Rectal smooth muscle tissue (tissue), 1 donor: ENCODE measurements around the gene FBXW8.

ENCODE experiments used
- H3K27ac ChIP-seq: one replicate; pipeline ENCODE4 v1.7.0; 2013; ENCODE audit warnings: low read depth, low read length, inconsistent platforms
- H3K27me3 ChIP-seq: one replicate; pipeline ENCODE4 v1.7.0; 2013; ENCODE audit warnings: low read length; ENCODE audit not compliant: control insufficient read depth, insufficient read depth
- H3K36me3 ChIP-seq: one replicate; pipeline ENCODE4 v1.7.0; 2013; ENCODE audit warnings: low read length; ENCODE audit not compliant: control insufficient read depth, insufficient read depth
- H3K4me1 ChIP-seq: one replicate; pipeline ENCODE4 v1.7.0; 2013; ENCODE audit warnings: low read length; ENCODE audit not compliant: control insufficient read depth, insufficient read depth
- H3K4me3 ChIP-seq: one replicate; pipeline ENCODE4 v1.7.0; 2013; ENCODE audit warnings: low read length
- H3K9ac ChIP-seq: one replicate; pipeline ENCODE4 v1.7.0; 2013; ENCODE audit warnings: low read length

Gene FBXW8

DNA sequence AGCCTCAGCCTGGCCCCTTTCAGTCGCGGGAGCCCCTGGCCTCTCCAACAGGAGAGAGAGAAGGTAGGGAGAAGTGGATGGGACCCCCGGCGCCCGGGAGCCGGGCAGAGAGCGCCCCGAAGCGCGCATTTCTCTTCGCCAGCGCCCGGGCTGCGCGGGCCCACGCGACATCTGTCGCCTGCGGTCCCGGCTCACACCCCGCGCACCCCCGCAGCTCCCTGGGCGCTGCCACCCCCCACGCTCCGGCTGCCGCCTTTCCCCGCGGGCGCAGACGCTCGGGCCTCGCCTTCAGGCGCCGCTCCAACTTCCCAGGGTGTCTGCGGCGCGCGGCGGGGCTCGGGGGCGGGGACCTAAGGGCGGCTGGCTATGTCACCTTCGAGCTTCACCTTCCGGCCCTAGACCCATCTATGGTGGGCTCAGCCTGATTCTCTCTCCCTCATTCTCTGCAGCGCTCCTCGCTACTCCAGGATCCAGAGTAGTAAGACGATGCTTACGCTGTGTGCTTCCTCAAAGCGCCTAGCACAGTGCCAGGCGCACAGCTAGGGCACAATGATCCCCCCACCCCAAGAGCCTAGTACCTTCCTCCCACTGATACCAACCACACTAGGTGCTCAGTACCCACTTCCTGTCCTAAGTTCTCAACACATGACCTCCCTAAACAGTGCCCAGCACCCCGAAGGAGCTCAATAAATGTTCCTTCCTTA lies 31.1 kb upstream of the FBXW8 start:
- H3K4me1 ChIP-seq, result peaks cover 6% of the 10 kb centered on the region
- H3K27ac ChIP-seq, result no peak overlapping the region
- peak overlapping the region; percentile 49 for H3K4me3 ChIP-seq
- H3K36me3 ChIP-seq, result no peaks in the 10 kb centered on the region
- H3K9ac ChIP-seq, result no peak overlapping the region
- H3K27me3 ChIP-seq, result peaks cover 28% of the 10 kb centered on the region

DNA sequence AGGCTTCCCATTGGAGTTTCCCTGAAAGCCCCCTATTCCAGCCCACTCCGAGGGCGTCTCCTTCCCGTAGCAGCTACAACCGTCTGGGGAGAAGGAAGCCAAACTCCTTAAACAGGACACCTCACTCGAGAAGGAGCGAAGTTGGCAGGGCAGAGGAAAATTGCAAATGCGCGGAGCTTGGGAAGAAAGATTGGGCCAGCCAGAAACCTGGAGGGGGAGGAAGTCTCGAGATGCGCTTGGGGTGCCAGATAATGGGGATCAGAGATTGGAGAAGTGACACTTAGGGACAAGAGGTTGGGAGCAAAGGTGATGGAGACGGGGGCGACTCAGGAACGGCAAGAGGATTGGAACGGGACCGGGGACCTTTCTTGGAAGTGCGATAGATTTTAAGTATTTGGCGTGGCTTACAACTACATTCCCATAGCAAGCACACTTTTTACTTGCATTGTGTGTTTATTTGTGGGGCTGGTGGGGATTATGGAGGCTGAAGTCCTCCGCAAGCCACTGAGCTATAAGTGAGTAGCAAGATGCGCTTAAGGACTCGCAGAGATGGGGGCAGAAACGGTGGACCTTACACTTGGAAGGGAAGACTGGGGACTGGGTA lies 30.4 kb upstream of the FBXW8 start:
- Histone ChIP-seq H3K9ac (no peak overlapping the region), H3K27ac (no peak overlapping the region), H3K36me3 (no peaks in the 10 kb centered on the region), H3K4me3 (peak overlapping the region; percentile 44), H3K4me1 (peaks cover 6% of the 10 kb centered on the region), H3K27me3 (peaks cover 28% of the 10 kb centered on the region)

DNA sequence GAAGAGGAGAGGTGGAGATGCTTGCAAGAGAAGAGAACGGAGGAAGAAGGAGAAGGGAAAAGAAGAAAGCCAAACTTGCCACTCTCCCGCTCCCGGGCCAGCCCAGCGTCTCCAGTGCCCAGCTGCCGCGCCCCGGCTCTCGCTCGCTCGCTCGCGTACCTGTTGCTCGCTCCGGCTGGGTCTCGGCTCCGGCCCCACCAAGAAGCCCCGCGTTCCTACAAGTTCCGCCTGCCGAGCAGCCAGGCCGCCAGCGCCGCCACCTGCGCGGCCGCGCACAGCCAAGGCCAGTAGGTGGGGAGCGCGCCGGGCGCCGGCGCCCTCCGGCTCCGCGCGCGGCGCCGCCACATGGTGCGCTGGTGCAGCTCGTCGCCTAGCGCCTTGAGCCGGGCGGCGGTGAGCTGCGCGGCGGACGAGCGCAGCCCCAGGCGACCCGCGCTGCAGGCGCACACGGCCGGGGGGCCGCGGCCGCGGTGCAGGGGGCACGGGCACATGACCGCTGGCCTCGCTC lies 29.9 kb upstream of the FBXW8 start:
- Histone ChIP-seq H3K9ac (no peak overlapping the region), H3K36me3 (no peaks in the 10 kb centered on the region), H3K27me3 (peaks cover 28% of the 10 kb centered on the region), H3K4me3 (peak overlapping the region; percentile 44), H3K27ac (no peak overlapping the region), H3K4me1 (peaks cover 6% of the 10 kb centered on the region)

DNA sequence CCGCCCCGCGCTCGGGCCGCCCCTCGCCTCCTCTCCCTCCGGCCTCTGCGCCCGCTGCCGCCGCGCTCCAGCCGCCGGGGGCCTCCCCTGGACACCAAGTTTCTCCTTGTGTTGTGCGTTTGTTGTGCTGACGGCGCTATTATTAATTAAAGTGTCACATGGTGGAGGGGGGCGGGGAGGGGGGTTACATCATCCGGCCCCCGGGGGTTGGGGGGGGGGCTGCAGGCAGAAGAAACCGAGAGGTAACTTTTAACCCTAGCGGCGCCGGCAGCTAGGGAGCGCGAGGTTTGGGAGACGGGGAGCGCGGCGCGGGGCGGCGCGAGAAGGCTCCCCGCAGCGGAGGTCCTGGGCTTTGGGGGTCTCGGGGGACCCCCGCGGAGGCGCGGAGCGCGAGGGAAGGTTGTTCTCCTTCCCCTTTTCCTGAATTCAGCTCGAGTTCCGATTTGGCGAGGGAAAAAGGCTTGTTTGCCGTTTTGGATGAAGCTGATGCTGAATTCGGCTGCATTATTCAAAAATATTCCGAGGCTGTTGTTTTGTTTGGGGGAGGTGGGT lies 29.3 kb upstream of the FBXW8 start, which contains the start of gene HRK:
TSS of gene HRK (minus strand) at position 117 of the 552 bp plus-strand sequence. CDS start 134 bp downstream, outside the sequence.
- Histone ChIP-seq H3K36me3 (no peaks in the 10 kb centered on the region), H3K4me3 (peak within 1 kb of the TSS; percentile 44), H3K27me3 (peaks cover 25% of the 10 kb centered on the region), H3K4me1 (peaks cover 6% of the 10 kb centered on the region), H3K9ac (no peak within 1 kb of the TSS), H3K27ac (no peak within 1 kb of the TSS)

DNA sequence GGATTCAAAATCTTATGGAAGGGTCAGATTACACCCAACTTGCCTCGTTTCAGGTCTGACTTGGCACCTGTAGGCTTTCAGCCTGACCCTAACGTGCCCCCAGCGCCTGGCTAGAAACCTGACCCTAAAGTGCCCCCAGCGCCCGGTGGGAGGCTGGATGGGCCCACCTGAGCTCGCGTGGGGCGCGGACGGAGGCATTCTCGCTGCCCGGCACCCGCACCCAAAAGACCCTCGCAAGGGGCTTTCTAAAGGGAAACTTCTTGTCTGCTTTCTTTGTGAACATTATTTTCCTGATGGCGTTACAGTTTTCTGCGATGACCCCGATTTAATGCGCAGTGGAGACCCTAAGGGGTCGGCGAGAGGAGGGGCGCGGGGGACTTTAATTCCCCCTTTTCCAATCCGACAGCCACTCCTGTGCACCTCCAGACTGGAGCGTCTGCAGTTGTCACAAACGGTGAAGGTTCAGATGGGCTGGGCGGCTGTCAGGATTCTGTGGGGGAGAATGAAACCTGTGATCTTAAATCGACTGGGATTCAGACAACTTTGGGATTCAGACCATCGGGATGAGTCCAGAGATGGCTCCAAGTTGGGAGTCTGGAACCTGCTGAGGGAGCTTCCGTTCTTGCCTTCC lies 28.8 kb upstream of the FBXW8 start:
- Histone ChIP-seq H3K4me1 (peaks cover 6% of the 10 kb centered on the region), H3K36me3 (no peaks in the 10 kb centered on the region), H3K9ac (no peak overlapping the region), H3K27ac (no peak overlapping the region), H3K27me3 (peaks cover 25% of the 10 kb centered on the region), H3K4me3 (peak overlapping the region; percentile 33)

DNA sequence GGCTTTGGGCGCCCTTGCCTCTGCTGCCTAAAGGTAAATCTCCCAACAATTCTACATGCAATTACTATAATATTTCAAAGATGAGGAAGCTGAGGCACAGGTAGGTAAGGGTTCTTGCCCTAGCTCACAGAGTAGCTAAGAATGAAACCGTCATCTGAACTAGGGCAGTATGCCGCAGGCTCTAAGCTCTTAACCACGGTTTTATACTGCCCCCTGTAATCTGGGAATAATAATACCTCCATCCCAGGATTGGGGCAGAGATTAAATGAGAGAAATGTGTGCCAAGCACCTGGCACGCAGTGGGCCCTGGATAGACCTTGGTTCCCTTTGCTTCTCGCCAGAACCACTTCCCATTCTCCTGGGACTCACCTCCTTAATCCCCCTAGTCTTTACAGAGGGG lies 28.0 kb upstream of the FBXW8 start:
- Histone ChIP-seq H3K9ac (no peak overlapping the region), H3K27ac (no peak overlapping the region), H3K27me3 (peaks cover 25% of the 10 kb centered on the region), H3K36me3 (no peaks in the 10 kb centered on the region), H3K4me3 (no peak overlapping the region), H3K4me1 (peaks cover 6% of the 10 kb centered on the region)

DNA sequence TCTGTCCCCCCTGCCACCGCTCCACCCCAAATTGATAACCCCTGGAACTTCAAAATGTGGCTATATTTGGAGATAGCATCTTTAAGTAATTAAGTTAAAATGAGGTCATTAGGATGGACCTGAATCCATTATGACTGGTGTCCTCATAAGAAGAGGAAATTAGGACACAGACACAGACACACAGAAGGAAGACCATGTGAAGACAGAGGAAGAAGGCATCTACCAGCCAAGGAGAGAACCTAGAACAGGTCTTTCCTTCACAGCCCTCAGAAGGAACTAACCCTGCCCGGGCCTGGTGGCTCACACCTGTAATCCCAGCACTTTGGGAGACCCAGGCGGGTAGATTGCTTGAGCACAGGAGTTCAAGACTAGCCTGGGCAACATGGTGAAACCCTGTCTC lies 25.9 kb upstream of the FBXW8 start:
- H3K4me1 ChIP-seq, result peaks cover 6% of the 10 kb centered on the region
- H3K27me3 ChIP-seq, result peaks cover 20% of the 10 kb centered on the region
- H3K4me3 ChIP-seq, result no peak overlapping the region
- no peaks in the 10 kb centered on the region for H3K36me3 ChIP-seq
- H3K9ac ChIP-seq, result no peak overlapping the region
- H3K27ac ChIP-seq, result no peak overlapping the region

DNA sequence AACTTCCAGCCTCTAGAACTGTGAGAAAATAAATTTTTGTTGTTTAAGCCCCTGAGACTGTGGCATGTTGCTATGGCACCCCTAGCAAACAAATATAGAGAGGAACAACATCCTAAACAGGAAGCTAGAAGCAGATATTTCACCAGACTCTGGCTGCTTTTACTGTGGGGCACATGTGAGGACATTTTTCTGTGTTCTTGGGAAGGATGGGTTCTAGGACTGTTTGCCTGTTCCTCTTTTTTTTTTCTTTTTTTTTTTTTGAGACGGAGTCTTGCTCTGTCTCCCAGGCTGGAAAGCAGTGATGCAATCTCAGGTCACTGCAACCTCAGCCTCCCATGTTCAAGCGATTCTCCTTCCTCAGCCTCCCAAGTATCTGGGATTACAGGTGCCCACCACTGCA lies 25.3 kb upstream of the FBXW8 start:
- peaks cover 16% of the 10 kb centered on the region for H3K27me3 ChIP-seq
- H3K27ac ChIP-seq, result no peak overlapping the region

DNA sequence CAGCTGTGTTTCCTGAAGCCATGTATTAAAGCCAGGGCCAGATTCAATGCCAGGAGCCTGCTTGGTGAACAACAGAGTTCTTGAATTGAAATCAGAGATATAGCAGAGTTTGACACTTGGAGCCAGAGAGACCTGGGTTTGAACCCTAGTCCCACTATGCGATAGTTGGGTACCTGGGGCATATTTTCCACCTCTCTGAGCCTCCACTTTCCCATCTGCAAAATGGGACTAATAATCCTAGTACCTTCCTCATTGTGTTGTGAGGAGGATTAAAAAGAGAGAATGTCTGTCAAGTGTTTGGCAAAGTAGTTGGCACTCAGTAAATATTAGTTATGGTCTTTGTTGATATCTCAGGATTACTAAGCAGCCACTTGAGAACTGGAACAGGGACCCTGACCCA lies 23.5 kb upstream of the FBXW8 start:
- Histone ChIP-seq H3K4me1 (no peaks in the 10 kb centered on the region), H3K27ac (no peak overlapping the region), H3K36me3 (no peaks in the 10 kb centered on the region), H3K4me3 (no peak overlapping the region), H3K9ac (no peak overlapping the region), H3K27me3 (peaks cover 8% of the 10 kb centered on the region)

More for the DNA sequence above, 25.3 kb upstream of the FBXW8 start:
- Histone ChIP-seq H3K36me3 (no peaks in the 10 kb centered on the region), H3K4me3 (no peak overlapping the region), H3K9ac (no peak overlapping the region), H3K4me1 (peaks cover 6% of the 10 kb centered on the region)

DNA sequence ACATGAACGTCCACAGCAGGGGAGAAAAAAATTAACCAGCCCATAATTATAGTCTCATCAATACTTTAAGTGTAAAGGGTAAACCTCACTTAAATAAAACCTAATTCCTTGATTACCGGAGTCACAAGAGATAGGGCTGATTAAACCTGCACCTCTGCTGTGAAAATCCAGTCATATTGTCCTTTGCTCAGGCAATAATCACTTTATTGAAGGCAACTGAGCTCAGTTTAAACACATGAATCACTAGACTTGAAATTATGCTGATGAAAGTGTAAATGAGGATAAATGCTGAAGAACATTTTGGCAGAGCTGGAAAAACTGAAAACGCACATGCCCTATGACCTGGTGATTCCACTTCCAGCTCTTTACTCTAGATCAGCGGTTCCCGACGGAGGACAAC lies 22.9 kb upstream of the FBXW8 start:
- no peak overlapping the region for H3K4me3 ChIP-seq
- H3K9ac ChIP-seq, result no peak overlapping the region
- no peak overlapping the region for H3K27ac ChIP-seq
- H3K27me3 ChIP-seq, result peaks cover 5% of the 10 kb centered on the region
- no peaks in the 10 kb centered on the region for H3K36me3 ChIP-seq
- H3K4me1 ChIP-seq, result no peaks in the 10 kb centered on the region

DNA sequence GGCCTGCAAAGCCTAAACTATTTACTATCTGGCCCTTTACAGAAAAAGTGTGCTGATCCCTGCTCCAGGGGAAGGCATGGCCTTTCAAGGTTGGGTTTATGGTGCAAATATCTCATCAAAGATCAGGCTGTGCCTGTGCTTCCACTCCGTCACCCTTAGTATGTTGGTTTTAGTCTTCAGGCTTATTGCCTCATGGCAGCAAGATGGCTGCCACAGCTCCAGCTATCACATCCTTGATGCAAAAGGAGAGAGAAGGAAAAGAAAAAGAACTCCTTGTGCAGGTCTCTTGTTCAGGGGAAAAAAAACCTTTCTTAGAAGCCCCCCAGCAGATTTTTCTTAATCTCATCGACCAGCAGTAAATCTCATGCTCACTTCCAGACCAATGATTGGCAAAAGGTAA lies 20.4 kb upstream of the FBXW8 start:
- H3K27me3 ChIP-seq, result no peaks in the 10 kb centered on the region
- no peak overlapping the region for H3K9ac ChIP-seq

DNA sequence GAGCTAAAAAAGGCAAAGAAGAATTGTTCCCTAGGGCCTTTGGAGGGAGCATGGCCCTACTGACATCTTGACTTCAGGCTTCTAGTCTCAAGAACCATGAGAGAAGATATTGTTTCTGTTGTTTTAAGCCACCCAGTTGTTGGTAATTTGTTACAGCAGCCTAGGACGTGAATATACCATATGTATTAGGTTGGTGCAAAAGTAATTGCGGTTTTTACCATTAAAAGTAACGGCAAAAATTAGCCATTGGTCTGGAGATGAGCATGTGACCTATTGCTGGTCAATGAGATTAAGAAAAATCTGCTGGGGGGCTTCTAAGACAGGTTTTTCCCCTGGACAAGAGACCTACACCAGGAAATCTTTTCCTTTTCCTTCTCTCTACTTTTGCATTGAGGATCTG lies 19.7 kb upstream of the FBXW8 start:
- Histone ChIP-seq H3K4me3 (no peak overlapping the region), H3K27ac (no peak overlapping the region), H3K27me3 (no peaks in the 10 kb centered on the region), H3K4me1 (no peaks in the 10 kb centered on the region), H3K36me3 (no peaks in the 10 kb centered on the region), H3K9ac (no peak overlapping the region)

More for the DNA sequence above, 20.4 kb upstream of the FBXW8 start:
- no peak overlapping the region for H3K27ac ChIP-seq
- no peak overlapping the region for H3K4me3 ChIP-seq
- no peaks in the 10 kb centered on the region for H3K4me1 ChIP-seq
- no peaks in the 10 kb centered on the region for H3K36me3 ChIP-seq
